Mesenteric fat pad (tissue), 1 donor: ENCODE data around the gene PPP1R1A. TPM values are rescaled to one million over a fixed set of nuclear protein-coding genes. Genes with fewer than 3 reads are reported as not detected.

Experiments
- DNase-seq: peaks from one replicate; pipeline ENCODE4 v3.0.0-alpha.2; 2020; ENCODE audit warnings: low spot score
- total RNA-seq: library from RNA; stranded (reverse); fragmentation: NEBNext Ultra II Directional; extraction: Animal tissue kit (Norgen Biotek cat#: 25700); gene quantifications from one replicate; pipeline ENCODE4 v1.2.1, GENCODE V29; 2021
- donor health status: DM: yes; HTN: yes; CAD: no.

The PPP1R1A gene
- total RNA-seq, 1 donor from 2014 or later, result 184 TPM

- no peak for DNase-seq
Observed at GRCh38 chr12:54571193-54572188, 17.0 kb downstream of the PPP1R1A start.

DNA sequence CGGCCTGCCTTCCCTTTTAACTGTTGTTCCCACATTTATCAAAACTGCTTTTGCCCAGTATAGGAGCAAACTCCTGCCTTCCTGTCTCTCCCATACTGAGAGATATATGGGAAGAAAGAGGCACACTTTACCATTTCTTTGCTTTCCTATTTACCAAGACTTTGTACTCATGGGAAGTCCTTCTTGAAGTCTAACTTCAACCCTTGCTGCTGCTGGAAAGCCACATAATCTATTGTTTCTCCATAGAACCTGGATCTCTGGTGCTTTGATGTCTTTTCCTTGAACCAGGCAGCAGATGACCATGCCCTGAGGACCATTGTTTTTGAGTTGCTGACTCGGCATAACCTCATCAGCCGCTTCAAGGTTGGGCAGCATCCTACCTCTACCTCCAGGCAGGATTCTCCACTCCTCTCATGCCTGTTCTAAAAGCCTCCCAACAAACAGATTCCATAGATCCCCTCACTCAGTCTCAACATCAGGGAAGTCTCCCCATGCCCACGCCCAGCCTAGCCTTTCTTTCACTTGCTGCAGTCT lies 18.4 kb downstream of the PPP1R1A start:
- no peak for DNase-seq

- DNase-seq, result peak; percentile 45
Observed at GRCh38 chr12:54569072-54569471, 19.4 kb downstream of the PPP1R1A start.

- DNase-seq, result no peak
Observed at GRCh38 chr12:54566792-54567191, 21.7 kb downstream of the PPP1R1A start.

- DNase-seq, result peak; percentile 37
Observed at GRCh38 chr12:54565986-54566544, 22.4 kb downstream of the PPP1R1A start.

- peak; percentile 35 for DNase-seq
Observed at GRCh38 chr12:54565310-54565985, 23.0 kb downstream of the PPP1R1A start.

- DNase-seq, result no peak
Observed at GRCh38 chr12:54564768-54565167, 23.7 kb downstream of the PPP1R1A start.

DNA sequence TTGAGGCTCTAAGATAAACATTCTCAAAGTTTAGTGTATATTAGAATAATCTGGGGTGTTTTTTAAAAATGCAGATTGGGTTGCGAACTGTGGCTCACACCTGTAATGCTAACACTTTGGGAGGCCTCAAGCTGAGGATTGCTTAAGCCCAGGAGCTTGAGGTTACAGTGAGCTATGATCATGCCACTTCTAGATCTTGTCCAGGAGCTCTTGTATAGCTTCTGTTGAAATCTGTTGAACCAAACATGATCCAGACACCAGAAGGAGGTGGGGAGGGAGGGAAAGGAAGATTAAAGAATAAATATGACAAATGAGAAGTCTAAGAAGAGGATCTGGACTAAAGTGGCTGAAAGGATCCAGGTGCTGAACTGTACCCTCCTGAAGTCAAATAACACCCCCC lies 24.7 kb downstream of the PPP1R1A start:
- no peak for DNase-seq

GRCh38 chr12:54562750-54563356 lies 25.6 kb downstream of the PPP1R1A start:
- no peak for DNase-seq

DNA sequence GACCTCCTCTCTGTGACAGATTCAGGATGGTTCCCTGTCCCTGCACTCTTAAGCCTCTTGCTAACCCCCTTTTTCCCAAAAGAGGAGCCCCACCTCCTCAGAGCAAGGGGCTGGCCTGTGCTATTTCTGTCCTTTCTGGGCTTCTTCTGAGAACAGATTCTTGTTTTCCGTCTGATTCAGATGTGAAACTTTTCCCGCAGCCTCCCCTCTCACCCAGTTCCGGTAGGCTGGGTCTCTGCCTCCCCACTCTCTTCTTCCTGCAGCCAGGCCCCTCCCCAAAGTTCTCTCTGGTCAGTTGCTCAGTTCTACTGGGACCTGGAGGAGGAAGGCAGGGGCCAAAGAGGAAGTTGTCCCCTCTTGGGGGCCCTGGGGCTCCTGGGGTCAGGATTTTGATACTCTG lies 27.3 kb downstream of the PPP1R1A start:
- DNase-seq, result no peak

DNA sequence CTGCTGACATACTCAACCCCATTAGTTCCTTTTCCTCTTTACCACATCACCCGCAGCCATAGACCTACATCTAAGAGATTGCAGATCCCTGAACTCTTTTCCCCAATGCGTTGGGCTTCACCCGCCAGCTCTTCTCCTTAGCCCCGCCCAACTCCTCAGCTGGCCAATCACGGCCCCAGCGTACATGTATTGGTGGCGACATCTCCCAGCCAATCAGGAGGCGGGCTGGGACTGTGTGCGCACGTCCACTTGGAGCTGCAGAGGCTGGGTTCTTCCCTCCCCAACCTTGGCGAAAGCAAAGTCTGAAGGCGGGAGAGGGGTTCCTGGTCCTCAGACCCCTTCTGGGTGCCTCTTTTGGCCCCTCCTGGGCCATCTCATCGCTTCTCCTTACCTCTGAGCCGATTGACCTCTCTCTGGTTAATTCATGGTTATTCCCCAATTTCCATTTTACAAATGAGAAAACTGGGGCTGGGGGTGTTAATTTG lies 28.0 kb downstream of the PPP1R1A start:
- DNase-seq, result peak; percentile 94

DNA sequence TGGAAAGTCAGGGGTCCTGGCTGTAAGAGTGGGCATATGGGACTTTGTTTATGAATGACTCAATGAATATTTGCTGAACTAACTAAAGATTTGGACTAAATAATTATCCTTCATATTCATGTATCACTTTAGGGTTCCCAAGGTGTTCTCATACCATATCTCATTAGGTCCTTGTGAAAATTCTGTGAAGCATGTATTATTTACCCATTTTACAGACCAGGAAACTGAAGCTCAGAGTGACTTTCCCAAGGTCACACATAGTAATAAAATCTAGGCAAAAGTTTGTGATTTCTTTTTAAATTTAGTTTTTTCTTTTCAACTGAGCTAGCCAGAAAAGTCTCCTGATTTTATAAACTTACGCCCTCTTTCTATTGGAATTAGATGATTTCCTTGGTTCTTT lies 29.7 kb downstream of the PPP1R1A start:
- no peak for DNase-seq

DNA sequence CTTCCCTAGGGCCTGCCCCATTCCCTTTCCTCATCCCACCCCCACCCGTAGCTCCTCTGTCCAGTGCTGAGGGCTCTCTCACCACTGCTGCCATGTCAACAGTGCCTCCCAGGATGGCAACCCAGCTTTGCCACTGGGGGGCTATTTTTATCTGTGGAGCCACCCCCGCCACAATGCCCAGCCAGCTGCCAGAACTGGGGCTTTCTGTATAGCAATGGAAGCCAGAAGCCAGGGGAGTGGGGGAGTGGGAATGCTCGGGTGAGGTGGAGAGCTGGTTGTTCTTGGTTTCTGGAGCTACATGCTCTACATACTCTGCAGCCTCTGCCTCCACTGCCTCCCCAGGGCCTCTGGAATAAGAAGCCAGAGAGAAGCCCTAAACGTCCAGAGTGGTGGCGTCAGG lies 30.1 kb downstream of the PPP1R1A start:
- DNase-seq, result no peak

GRCh38 chr12:54555670-54556257 lies 32.7 kb downstream of the PPP1R1A start:
- no peak for DNase-seq

DNA sequence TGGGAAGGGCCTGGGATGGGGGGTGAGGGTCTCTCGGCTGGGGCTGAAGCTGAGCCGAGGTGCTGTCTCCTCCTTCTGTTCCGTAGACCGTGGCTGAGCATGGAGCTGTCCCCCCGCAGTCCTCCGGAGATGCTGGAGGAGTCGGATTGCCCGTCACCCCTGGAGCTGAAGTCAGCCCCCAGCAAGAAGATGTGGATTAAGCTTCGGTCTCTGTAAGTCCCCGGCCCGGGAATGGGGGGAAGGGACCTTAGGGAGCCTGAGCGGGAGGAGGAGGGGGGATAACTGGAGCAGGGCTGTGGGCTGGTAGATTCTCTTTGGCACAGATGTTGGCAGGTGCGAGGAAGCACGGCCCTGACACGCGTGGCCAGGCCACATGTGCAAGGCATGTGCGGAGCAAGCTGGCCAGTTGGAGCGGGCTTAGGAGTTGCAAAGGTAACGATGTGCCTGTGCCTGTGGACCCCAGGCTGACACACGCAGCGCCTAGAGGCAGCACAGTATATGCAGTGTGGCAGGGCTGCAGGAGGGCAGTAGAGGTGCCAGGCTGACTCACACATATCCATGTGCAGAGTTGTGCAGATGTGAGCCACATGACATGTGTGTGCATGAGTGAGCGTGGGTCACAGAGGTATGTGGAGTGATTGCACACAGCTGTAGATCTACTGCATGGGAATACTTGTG lies 38.5 kb downstream of the PPP1R1A start:
- DNase-seq, result no peak

DNA sequence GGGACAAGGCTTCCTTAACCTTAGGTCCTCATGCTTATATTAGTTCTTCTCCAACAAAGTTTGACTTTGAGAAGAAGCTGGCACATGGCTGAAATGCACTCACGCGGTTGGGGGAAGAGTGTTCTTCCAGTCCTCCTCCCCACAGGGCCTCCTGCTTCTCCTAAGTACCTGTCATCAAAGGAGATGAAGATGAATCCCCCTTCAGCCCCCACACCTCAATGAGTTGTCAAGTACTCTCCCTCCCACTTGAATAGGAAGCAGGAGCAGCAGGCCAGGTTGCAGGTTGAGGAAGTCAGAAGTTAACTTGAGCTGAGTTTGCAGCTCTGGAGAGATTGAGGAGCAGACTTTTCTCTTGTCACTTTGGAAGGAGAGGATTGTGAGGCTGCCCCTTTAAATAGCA lies 41.9 kb downstream of the PPP1R1A start:
- DNase-seq, result no peak

DNA sequence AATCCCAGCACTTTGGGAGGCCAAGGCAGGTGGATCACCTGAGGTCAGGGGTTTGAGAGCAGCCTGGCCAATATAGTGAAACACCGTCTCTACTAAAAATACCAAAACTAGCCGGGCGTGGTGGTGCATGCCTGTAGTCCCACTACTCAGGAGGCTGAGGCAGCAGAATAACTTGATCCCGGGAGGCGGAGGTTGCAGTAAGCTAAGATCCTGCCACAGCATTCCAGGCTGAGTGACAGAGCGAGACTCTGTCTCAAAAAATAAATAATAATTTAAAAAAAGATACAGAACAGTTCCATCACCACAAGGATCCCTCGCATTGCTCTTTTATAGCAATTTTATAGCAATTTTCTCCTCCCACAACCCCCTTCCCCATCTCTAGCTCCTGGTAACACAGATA lies 43.7 kb downstream of the PPP1R1A start:
- no peak for DNase-seq

DNA sequence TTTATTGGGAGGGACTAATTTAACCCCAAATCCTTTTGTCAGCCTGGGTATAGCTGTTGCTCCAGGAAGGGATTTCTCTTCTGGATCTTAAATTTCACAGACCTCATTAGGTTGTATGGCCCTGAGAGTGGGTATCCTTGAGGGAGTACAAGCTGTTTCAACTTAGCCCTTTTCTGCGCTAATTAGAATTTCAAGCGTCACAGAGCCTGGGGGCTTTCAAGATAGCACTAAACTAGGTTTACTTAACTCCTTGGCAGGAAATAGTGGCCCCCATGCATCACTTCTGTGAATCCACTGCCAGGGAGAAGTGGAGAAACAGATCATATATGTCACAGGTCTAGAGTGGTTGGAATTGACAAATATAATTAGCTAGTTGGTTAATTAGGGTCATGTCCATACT lies 44.9 kb downstream of the PPP1R1A start:
- DNase-seq, result no peak

- DNase-seq, result no peak
Observed at GRCh38 chr12:54541751-54542290, 46.6 kb downstream of the PPP1R1A start.

- no peak for DNase-seq
Observed at GRCh38 chr12:54538136-54538700, 50.2 kb downstream of the PPP1R1A start.
